Astrocyte of the hippocampus (primary cell): ENCODE results near the gene ZYX.
"Not testable (repeated sequence)": the region's sequence is repeated elsewhere in the genome, so short reads cannot be mapped to it uniquely, and the experiment has no call there.

Source experiments
- DNase-seq: peaks from one replicate; pipeline ENCODE4 v3.0.0; 2011; ENCODE audit warnings: low read depth, low spot score

The ZYX gene

DNA sequence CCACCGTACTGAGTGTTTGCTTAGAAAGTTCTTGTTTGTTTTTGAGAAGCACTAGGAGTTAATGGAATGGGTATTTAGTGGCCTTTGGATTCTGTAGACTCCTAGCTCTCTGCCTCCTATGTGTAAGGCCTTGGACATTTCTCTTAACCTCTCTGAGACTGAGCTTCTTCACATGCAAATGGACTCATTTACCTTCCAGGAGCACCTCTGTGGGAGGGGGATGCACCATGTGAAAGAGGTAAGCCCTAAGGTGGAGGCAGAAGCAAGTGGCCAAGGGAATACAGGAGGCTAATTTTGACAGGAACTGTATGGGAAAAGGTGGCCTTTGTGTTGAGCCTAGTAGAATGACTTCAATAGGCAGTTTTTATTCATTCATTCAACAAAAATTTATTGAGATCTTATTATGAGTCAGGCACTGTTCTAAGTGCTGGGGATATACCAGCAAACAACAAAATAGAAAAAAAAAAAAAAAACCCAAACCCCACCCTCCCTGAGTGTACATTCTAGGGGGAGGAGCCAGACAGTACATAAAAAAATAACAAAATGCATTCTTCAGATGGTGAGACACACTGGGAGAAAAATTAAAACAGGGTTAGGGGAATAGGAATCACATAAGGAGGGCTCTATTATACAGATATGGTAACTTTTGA, 36.7 kb downstream of the ZYX start:
- DNase-seq = no peak

DNA sequence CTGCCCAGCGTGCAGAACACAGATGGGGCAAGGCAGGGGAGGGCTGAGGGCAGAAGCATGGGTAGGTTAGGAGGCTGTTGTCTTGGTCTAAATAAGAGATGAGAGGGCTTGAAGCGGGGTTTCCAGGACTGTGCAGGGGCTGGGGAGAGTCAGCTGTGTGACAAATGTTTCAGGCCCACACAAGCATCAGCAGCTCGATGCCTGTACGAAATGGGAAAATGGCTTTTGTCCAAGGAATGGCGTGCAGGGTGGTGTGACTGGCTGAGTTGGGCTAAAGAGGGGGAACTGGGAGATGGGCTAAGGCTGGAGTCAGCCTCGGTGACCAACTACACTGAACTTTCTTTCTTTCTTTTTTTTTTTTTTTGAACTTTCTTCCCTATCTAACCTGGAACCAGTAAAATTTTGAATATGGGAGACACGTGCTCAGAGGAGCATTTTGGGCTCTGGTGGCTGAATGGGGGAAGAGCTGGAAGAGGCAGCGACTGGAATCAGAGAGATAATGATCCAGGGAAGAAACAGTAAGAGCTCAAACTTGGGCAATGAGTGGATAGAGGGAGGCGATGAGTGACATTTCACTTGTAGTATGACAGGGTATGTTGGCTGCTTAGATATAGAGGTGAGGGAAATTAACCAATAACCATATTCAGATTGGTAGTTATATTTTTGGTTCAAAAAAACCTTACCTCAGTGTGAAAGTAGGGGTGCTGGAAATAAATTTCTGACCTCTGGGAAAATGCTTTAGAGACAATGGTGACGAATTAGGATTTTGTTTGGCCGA, 37.7 kb downstream of the ZYX start:
- no peak for DNase-seq

GRCh38 chr7:143419880-143420279, 38.7 kb downstream of the ZYX start:
- no peak for DNase-seq

GRCh38 chr7:143420624-143421023, 39.5 kb downstream of the ZYX start:
- DNase-seq = not testable (repeated sequence)

GRCh38 chr7:143422033-143422432, 40.9 kb downstream of the ZYX start:
- no peak for DNase-seq

DNA sequence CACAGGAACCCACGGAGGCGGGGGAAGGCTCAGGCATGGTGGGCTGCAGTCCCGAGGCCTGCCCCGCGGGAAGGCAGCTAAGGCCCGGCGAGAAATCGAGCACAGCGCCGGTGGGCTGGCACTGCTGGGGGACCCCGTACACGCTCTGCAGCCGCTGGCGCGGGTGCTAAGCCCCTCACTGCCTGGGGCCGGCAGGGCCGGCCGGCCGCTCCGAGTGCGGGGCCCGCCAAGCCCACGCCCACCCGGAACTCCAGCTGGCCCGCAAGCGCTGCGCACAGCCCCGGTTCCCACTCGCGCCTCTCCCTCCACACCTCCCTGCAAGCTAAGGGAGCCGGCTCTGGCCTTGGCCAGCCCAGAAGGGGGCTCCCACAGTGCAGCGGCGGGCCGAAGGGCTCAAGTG, 43.3 kb downstream of the ZYX start:
- DNase-seq = not testable (repeated sequence)

- no peak for DNase-seq
These were observed 45.5 kb downstream of the ZYX start for GRCh38 chr7:143426479-143427142.

- DNase-seq = no peak
These were observed 48.9 kb downstream of the ZYX start for GRCh38 chr7:143429770-143430698.

DNA sequence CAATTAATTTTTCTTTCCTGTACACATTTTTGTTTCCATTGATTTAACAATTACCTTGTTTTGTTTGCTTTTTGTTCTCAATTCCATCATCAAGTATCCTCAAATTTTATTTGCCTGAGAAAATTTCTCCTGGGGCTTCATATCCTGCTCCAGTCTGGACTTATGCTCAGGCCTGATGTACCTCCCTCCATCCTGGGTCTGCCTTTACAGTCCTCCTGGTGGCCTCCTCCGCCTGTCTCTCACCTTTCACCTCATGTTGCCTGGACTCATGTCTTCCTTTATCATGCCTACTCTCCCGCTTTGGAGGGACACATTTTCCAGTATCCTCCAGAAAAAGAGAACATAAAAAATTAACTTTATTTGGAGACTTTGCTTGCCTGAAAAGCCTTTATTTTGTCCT, 50.0 kb downstream of the ZYX start:
- no peak for DNase-seq

DNA sequence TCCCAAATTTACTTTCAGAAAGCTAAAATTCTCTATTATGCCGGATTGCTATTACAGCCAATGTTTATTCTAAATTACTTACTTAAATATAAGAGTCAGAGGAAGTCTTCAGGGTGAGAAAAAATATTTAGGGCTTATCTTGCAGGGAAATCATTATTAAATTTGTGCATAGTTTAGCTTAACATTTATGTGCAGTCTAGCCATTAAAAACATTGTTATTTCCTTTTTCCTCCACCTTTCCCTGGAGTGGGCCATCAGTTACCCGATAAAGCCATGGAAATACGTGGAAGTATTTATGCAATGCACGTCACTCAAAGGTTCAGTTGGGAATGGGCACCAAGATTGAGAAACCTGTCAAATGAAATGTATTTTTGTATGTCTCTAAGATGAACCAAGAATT, 52.6 kb downstream of the ZYX start:
- DNase-seq = no peak

DNA sequence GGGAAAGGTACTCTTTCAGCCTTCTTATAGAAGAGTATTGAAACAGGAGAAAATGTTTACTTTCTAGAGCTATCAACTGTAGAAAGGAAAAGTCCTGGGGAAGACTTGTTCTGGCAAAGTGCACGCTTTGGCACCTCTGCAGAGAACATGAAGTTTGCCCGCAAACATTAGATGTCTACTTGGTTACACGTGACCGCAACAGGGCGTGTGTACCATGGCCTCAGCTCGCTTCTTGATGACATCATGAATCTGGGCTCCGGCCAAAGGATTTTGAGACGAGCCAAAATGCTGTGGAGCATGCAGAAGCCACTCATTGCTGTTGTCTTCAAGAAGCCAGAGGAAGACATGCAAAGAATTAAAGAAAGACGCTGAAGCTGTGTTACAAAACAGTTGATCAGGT, 53.5 kb downstream of the ZYX start:
- no peak for DNase-seq

DNA sequence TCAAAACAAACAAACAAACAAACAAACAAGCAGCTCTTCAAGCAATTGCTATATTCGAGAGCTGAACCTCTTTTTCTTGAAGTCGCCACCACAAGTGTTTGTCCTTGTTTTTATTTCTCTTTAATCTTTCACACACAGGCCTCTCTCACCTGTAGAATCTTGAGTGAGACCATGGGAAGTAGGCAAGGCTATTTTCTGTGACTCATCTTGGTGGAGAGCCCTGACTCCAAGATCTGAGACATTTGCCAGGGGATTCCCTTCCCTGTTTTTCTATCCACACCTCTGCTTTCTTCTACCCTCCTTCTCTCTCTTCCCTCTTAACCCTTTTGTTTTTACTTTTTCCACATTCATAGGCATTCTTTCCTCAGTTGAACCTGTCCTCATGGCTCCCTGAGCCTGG, 54.1 kb downstream of the ZYX start:
- no peak for DNase-seq

DNA sequence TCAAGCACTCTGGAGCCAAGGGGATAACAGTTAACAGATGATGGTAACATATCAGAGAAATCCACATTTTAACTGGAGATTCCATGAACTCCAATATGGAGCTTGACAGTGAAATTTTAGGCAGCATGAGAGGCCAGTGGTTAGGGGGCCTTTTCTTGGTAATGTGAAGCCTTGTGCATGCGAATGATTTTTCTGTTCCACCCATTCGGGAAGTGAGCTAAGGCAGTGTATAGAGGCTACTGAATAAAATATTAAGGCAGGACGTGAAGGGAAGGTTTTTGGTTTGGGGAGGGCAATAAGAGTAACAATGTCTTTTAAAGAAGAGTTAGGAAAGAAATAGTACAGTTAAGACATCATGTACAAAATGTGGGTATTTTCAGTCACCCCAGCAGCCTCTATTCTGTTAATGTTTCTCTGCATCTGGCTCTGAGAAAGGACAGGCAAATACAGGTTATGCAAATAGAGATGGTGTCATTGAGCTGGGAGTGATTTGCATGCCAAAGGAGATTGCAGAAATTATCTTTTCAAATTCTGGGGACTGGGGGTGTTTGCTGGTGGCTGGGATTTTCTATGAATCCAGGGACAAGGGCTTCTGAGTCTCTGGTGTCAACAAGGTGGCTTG, 55.3 kb downstream of the ZYX start:
- no peak for DNase-seq

GRCh38 chr7:143437578-143437977, 56.4 kb downstream of the ZYX start:
- DNase-seq = no peak

- no peak for DNase-seq
These were observed 58.7 kb downstream of the ZYX start for GRCh38 chr7:143439866-143440265.
